ENCODE data around the gene TBCB.

TBCB gene

DNA sequence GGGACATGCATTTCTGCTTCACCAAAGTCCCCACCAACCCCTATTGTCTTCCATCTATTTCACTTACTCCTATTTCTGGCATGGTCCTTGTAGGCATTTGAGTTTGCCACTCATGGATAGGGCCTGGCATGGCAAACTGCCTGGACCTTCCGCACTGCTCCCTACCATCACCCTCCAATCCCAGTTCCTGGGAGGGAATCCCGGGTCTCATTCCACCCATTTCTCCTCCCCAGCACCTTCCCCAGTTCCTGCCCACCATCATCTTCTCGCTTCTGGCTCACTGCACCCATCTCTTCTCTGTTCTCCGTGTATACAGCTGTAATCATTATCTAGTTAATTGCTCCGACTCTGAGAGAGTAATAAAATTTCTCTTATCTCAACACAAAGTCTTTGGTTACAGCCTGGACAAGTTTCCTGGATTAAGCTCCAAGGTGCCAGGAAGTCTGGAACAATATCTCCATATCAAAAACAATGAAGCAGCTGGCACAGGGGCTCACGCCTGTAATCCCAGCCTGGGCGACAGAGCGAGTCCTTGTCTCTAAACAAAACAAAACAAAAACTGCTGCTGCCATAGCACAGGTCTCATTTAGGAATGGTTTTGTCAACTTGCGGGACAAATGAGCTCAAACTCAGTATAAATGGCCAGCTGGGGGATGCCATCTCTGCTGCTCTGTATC is 54.0 kb downstream of the TBCB start (continued):
- TF ChIP-seq WT1 (tag by site-specific recombination; IDR thresholded peaks at IDR 0.05) (peak; percentile 56; the same call in 1 of the 2 replicates), ZNF16 (tag by site-specific recombination; IDR thresholded peaks at IDR 0.05; ENCODE audit: low read depth) (no peak), ZNF596 (tag by site-specific recombination; IDR thresholded peaks at IDR 0.05) (peak; percentile 90), TCF7L2 (IDR thresholded peaks at IDR 0.05; ENCODE audit: borderline replicate concordance, low read depth, low read length) (peak; percentile 76; the same call in 1 of the 2 replicates), ZNF747 (tag by site-specific recombination; IDR thresholded peaks at IDR 0.05) (no peak), YY2 (tag by site-specific recombination; IDR thresholded peaks at IDR 0.05) (no peak; the same call in 1 of the 2 replicates), BCL11A (tag by site-specific recombination; IDR thresholded peaks at IDR 0.05; ENCODE audit: low read depth) (peak; percentile 77; the same call in 1 of the 2 replicates), ZSCAN23 (tag by site-specific recombination; IDR thresholded peaks at IDR 0.05) (peak; percentile 70; the same call in 1 of the 2 replicates), ZNF514 (tag by site-specific recombination; IDR thresholded peaks at IDR 0.05) (no peak), ZBTB21 (tag by site-specific recombination; IDR thresholded peaks at IDR 0.05) (0 out of 2 replicates have a peak, but pooled peaks have one; percentile 24), OSR2 (tag by site-specific recombination; IDR thresholded peaks at IDR 0.05) (peak; percentile 93), HOXD13 (CRISPR knock-in tag; IDR thresholded peaks at IDR 0.05; ENCODE audit: borderline replicate concordance) (no peak), ZNF394 (tag by site-specific recombination; IDR thresholded peaks at IDR 0.05; ENCODE audit: borderline replicate concordance) (no peak; the same call in 1 of the 2 replicates), ZNF791 (tag by site-specific recombination; IDR thresholded peaks at IDR 0.05) (no peak; the same call in 1 of the 2 replicates), ZNF624 (tag by site-specific recombination; IDR thresholded peaks at IDR 0.05) (no peak), KLF10 (tag by site-specific recombination; IDR thresholded peaks at IDR 0.05) (peak; percentile 83)
- TF ChIP-seq, protein P1, sequence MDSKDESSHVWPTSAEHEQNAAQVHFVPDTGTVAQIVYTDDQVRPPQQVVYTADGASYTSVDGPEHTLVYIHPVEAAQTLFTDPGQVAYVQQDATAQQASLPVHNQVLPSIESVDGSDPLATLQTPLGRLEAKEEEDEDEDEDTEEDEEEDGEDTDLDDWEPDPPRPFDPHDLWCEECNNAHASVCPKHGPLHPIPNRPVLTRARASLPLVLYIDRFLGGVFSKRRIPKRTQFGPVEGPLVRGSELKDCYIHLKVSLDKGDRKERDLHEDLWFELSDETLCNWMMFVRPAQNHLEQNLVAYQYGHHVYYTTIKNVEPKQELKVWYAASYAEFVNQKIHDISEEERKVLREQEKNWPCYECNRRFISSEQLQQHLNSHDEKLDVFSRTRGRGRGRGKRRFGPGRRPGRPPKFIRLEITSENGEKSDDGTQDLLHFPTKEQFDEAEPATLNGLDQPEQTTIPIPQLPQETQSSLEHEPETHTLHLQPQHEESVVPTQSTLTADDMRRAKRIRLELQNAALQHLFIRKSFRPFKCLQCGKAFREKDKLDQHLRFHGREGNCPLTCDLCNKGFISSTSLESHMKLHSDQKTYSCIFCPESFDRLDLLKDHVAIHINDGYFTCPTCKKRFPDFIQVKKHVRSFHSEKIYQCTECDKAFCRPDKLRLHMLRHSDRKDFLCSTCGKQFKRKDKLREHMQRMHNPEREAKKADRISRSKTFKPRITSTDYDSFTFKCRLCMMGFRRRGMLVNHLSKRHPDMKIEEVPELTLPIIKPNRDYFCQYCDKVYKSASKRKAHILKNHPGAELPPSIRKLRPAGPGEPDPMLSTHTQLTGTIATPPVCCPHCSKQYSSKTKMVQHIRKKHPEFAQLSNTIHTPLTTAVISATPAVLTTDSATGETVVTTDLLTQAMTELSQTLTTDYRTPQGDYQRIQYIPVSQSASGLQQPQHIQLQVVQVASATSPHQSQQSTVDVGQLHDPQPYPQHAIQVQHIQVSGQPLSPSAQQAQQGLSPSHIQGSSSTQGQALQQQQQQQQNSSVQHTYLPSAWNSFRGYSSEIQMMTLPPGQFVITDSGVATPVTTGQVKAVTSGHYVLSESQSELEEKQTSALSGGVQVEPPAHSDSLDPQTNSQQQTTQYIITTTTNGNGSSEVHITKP (tag by site-specific recombination; IDR thresholded peaks at IDR 0.05), result peak; percentile 61
- TF ChIP-seq, protein P2, sequence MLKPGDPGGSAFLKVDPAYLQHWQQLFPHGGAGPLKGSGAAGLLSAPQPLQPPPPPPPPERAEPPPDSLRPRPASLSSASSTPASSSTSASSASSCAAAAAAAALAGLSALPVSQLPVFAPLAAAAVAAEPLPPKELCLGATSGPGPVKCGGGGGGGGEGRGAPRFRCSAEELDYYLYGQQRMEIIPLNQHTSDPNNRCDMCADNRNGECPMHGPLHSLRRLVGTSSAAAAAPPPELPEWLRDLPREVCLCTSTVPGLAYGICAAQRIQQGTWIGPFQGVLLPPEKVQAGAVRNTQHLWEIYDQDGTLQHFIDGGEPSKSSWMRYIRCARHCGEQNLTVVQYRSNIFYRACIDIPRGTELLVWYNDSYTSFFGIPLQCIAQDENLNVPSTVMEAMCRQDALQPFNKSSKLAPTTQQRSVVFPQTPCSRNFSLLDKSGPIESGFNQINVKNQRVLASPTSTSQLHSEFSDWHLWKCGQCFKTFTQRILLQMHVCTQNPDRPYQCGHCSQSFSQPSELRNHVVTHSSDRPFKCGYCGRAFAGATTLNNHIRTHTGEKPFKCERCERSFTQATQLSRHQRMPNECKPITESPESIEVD (tag by site-specific recombination; IDR thresholded peaks at IDR 0.05), result peak; percentile 87
- TF ChIP-seq, protein P3, sequence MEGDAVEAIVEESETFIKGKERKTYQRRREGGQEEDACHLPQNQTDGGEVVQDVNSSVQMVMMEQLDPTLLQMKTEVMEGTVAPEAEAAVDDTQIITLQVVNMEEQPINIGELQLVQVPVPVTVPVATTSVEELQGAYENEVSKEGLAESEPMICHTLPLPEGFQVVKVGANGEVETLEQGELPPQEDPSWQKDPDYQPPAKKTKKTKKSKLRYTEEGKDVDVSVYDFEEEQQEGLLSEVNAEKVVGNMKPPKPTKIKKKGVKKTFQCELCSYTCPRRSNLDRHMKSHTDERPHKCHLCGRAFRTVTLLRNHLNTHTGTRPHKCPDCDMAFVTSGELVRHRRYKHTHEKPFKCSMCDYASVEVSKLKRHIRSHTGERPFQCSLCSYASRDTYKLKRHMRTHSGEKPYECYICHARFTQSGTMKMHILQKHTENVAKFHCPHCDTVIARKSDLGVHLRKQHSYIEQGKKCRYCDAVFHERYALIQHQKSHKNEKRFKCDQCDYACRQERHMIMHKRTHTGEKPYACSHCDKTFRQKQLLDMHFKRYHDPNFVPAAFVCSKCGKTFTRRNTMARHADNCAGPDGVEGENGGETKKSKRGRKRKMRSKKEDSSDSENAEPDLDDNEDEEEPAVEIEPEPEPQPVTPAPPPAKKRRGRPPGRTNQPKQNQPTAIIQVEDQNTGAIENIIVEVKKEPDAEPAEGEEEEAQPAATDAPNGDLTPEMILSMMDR (tag by site-specific recombination; IDR thresholded peaks at IDR 0.05), result no peak
- TF ChIP-seq, protein P4, sequence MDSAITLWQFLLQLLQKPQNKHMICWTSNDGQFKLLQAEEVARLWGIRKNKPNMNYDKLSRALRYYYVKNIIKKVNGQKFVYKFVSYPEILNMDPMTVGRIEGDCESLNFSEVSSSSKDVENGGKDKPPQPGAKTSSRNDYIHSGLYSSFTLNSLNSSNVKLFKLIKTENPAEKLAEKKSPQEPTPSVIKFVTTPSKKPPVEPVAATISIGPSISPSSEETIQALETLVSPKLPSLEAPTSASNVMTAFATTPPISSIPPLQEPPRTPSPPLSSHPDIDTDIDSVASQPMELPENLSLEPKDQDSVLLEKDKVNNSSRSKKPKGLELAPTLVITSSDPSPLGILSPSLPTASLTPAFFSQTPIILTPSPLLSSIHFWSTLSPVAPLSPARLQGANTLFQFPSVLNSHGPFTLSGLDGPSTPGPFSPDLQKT (IDR thresholded peaks at IDR 0.05; ENCODE audit: borderline replicate concordance, low read depth, low read length), result no peak
- TF ChIP-seq, protein P5, sequence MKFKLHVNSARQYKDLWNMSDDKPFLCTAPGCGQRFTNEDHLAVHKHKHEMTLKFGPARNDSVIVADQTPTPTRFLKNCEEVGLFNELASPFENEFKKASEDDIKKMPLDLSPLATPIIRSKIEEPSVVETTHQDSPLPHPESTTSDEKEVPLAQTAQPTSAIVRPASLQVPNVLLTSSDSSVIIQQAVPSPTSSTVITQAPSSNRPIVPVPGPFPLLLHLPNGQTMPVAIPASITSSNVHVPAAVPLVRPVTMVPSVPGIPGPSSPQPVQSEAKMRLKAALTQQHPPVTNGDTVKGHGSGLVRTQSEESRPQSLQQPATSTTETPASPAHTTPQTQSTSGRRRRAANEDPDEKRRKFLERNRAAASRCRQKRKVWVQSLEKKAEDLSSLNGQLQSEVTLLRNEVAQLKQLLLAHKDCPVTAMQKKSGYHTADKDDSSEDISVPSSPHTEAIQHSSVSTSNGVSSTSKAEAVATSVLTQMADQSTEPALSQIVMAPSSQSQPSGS (tag by site-specific recombination; IDR thresholded peaks at IDR 0.05; ENCODE audit: low read depth), result no peak
- TF ChIP-seq, protein P6, sequence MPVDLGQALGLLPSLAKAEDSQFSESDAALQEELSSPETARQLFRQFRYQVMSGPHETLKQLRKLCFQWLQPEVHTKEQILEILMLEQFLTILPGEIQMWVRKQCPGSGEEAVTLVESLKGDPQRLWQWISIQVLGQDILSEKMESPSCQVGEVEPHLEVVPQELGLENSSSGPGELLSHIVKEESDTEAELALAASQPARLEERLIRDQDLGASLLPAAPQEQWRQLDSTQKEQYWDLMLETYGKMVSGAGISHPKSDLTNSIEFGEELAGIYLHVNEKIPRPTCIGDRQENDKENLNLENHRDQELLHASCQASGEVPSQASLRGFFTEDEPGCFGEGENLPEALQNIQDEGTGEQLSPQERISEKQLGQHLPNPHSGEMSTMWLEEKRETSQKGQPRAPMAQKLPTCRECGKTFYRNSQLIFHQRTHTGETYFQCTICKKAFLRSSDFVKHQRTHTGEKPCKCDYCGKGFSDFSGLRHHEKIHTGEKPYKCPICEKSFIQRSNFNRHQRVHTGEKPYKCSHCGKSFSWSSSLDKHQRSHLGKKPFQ (tag by site-specific recombination; IDR thresholded peaks at IDR 0.05), result peak; percentile 77
- TF ChIP-seq, protein P7, sequence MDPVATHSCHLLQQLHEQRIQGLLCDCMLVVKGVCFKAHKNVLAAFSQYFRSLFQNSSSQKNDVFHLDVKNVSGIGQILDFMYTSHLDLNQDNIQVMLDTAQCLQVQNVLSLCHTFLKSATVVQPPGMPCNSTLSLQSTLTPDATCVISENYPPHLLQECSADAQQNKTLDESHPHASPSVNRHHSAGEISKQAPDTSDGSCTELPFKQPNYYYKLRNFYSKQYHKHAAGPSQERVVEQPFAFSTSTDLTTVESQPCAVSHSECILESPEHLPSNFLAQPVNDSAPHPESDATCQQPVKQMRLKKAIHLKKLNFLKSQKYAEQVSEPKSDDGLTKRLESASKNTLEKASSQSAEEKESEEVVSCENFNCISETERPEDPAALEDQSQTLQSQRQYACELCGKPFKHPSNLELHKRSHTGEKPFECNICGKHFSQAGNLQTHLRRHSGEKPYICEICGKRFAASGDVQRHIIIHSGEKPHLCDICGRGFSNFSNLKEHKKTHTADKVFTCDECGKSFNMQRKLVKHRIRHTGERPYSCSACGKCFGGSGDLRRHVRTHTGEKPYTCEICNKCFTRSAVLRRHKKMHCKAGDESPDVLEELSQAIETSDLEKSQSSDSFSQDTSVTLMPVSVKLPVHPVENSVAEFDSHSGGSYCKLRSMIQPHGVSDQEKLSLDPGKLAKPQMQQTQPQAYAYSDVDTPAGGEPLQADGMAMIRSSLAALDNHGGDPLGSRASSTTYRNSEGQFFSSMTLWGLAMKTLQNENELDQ (tag by site-specific recombination; IDR thresholded peaks at IDR 0.05; ENCODE audit: low read depth), result no peak

All from HEK293 (cell line).